MM.1S (cell line): ENCODE data around the gene PPFIA2.

ENCODE experiments used
- EZH2 ChIP-seq: fragments of 300-600 bp; sonication (generic); optimal IDR thresholded peaks from 2 replicates; pipeline ENCODE3; 2017; ENCODE audit warnings: low read depth, mild to moderate bottlenecking, antibody characterized with exemption, low read length, mixed read lengths
- EZH2phosphoT487 ChIP-seq: fragments of 300-600 bp; sonication (generic); IDR thresholded peaks from 2 replicates; pipeline ENCODE4 v1.6.1; 2018; ENCODE audit warnings: antibody characterized with exemption, low read length
- TF ChIP-seq, protein P1 (sequence below): fragments of 300-600 bp; sonication (generic); IDR thresholded peaks from 2 replicates; pipeline ENCODE4 v1.5.1; 2016; ENCODE audit warnings: antibody characterized with exemption, low read length, mixed read lengths

DNA sequence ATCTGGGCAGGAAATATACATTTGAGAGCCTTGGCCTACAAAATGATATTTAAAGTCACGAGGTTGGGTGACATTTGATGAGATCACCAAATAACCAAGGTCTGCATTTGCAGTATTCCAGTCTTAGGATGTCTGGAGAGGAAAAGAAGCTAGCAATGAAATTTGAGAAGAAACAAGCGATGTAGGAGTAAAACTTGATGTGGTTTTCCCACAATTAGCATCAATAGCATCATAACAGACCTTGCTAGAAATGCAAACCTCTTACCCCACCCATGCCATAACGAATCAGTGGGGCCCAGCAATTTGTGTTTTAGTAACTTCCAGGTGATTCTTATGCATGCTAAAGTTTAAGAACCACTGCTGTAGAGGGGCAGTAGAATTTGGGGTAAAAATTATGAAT, 219.9 kb downstream of the PPFIA2 start:
- TF ChIP-seq, protein P1, sequence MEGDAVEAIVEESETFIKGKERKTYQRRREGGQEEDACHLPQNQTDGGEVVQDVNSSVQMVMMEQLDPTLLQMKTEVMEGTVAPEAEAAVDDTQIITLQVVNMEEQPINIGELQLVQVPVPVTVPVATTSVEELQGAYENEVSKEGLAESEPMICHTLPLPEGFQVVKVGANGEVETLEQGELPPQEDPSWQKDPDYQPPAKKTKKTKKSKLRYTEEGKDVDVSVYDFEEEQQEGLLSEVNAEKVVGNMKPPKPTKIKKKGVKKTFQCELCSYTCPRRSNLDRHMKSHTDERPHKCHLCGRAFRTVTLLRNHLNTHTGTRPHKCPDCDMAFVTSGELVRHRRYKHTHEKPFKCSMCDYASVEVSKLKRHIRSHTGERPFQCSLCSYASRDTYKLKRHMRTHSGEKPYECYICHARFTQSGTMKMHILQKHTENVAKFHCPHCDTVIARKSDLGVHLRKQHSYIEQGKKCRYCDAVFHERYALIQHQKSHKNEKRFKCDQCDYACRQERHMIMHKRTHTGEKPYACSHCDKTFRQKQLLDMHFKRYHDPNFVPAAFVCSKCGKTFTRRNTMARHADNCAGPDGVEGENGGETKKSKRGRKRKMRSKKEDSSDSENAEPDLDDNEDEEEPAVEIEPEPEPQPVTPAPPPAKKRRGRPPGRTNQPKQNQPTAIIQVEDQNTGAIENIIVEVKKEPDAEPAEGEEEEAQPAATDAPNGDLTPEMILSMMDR, result no peak
- no peak for TF ChIP-seq EZH2phosphoT487
- no peak for TF ChIP-seq EZH2
